Measurements from ENCODE around the gene MEF2D.

MEF2D gene

GRCh38 chr1:156499194-156499841 lies 1.3 kb downstream of the MEF2D start:
- no peak for DNase-seq

GRCh38 chr1:156498432-156499193 lies 2.0 kb downstream of the MEF2D start:
- no peak for DNase-seq

- DNase-seq, result no peak
These were observed 2.7 kb downstream of the MEF2D start for GRCh38 chr1:156497743-156498431.

- no peak for DNase-seq
These were observed 3.4 kb downstream of the MEF2D start for GRCh38 chr1:156497078-156497742.

- DNase-seq, result no peak
These were observed 4.3 kb downstream of the MEF2D start for GRCh38 chr1:156496211-156496761.

GRCh38 chr1:156495401-156496140 lies 5.0 kb downstream of the MEF2D start:
- no peak for DNase-seq

- no peak for DNase-seq
These were observed 6.2 kb downstream of the MEF2D start for GRCh38 chr1:156494309-156494895.

GRCh38 chr1:156493742-156494141 lies 6.8 kb downstream of the MEF2D start:
- DNase-seq, result no peak

GRCh38 chr1:156493154-156493631 lies 7.4 kb downstream of the MEF2D start:
- DNase-seq, result no peak

DNA sequence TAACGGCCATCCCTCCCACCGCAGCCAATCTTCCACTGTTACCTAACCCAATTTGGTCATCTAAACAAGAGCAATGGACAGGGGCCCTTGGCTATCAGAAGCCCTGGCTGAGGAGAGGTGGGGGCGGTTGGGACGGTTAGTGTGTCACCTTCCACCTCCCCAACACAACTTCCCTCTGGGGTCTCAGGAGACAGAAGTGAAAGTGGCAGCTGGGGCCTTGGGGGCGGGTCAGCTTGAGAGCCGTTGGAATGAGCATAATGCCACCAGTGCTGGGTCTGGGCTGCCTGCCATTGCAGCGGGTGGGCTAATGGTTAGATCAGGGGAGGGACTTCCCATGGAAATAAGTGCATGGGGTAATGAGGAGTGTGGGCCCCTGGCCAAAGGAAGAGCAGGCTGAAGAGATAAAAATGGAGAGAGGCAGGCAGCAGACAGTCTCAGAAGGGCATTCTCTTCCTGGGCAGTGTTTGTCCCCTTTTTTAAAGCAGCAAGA lies 7.9 kb downstream of the MEF2D start:
- DNase-seq, result no peak

- DNase-seq, result no peak
These were observed 8.5 kb downstream of the MEF2D start for GRCh38 chr1:156492013-156492590.

DNA sequence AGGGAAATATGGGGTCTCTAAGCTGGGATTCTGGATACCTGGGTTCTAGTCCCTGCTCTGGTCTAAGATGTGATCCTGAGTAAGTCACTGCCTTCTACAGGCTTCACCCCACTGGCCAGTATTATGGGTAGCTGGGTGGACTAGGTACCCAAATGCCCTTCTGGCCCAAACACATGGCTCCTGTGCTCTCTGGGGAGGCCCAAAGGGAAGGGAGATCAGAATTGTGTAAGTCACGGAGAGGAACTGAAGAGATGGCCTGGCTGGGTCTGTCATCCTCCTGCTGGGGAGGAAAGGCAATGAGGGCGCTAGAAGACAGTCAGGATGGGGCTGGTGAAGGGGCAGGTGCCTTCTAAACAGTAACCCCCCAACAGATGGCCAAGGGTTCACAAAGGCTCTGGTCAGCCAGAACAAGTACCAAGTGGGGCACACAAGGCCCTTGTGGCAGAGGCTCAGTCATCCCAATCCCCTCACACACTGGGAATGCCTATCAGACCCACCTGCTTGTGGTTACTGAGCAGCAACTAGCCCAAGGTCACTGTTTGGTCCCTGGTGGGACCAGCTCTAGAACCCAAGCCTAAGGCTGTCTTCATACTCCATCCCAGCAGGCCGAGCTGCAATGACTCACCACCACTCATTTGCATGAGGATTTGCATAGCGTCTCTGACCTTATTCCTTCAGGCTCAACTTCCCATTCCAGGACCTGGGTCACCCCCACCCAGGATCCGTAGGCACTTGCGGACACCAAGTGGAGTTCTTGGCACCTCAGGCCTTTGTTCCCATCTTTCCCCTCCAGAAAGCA lies 9.2 kb downstream of the MEF2D start:
- no peak for DNase-seq

GRCh38 chr1:156490401-156491032 lies 10.1 kb downstream of the MEF2D start:
- DNase-seq, result no peak

DNA sequence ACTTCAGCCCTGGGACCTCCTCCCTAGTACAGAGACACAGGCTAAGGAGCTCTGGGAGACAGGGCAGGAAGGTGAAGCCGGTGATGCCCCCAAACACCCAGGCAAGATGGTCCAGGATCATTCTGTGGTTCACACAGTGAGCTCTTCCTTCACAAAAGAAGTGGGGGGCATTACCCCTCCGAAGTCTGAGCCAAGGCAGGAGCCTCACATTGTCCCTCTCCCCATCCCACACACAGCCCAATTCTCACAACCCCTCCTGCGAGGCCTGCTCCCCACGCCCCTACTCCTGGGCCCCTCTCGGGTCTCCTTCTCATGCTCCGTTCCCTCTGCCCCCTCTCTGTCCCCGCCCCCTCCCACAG lies 10.7 kb downstream of the MEF2D start:
- DNase-seq, result no peak

- no peak for DNase-seq
These were observed 11.2 kb downstream of the MEF2D start for GRCh38 chr1:156489166-156489934.

DNA sequence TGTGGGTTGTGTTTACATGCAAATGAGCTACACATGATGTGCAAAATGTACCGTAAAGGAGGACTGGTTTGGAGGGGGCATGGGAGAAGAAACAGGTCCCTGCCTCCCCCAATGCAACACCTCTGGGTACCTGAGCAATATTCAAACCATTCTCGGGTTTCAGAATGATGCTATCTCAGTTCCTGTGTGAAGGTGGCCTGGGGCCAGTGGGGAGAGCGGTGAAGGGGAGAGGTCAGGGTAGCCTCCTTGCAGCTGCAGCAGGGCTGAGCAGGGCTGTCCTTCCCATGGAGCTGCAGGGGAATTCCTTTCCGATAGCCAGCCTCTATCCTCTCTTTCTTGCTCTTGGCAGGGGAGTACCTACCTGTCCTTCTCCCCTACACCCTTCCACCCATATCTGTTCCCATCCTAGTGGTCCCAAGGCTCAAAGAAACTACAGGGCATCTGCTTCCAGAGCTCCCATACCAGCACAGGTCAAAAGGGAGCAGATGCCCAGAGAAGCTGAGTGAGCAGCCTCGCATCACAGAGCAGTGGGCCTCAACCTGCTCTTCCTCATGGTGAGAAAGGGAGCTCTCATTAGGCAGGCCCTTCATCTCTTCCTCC lies 11.9 kb downstream of the MEF2D start:
- no peak for DNase-seq

DNA sequence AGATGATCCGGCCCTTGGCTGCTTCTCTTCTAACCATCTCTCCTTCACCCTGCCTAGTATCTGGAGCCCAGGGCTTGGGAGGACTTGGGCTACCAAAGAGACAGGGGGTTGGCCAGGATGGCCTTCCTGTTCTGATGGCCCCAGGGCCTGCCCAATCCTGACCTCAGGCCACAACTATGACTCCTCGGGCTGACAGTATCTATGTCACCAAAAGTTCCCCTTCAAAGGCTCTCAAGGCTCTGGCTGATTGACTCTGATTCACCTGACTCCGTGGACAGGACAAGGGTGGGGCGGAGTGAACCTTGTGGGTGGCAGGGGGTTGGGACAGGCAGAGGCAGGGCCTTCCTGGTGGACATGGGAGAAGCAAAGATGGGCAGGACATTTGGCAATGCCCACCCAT lies 12.7 kb downstream of the MEF2D start:
- no peak for DNase-seq

- no peak for DNase-seq
These were observed 13.9 kb downstream of the MEF2D start for GRCh38 chr1:156486421-156487344.
